DND-41 (cell line): ENCODE results near the gene ACTR3C.

Source experiments
- ATAC-seq: fragments of 200-7000 bp; cut with Tn5 transposase; 3 replicates; pipeline ENCODE4 v1.9.1; 2021; ENCODE audit warnings: low read depth; ENCODE audit not compliant: insufficient read depth
- DNase-seq: peaks from one replicate; pipeline ENCODE4 v3.0.0-alpha.2; 2020
- H2AFZ ChIP-seq: 2 replicates; pipeline ENCODE4 v1.6.0; 2012; ENCODE audit warnings: low read depth, low read length
- H3K27ac ChIP-seq: 2 replicates; pipeline ENCODE4 v1.5.1; 2012; ENCODE audit warnings: low read length, inconsistent platforms
- H3K27me3 ChIP-seq: fragments of 200-600 bp; sonication (generic); 2 replicates; pipeline ENCODE4 v1.6.0; 2012; ENCODE audit warnings: low read length, mild to moderate bottlenecking, inconsistent platforms; ENCODE audit not compliant: insufficient read depth, poor library complexity
- H3K36me3 ChIP-seq: 2 replicates; pipeline ENCODE4 v1.5.1; 2012; ENCODE audit warnings: low read length, inconsistent platforms; ENCODE audit not compliant: insufficient read depth
- H3K4me1 ChIP-seq: 2 replicates; pipeline ENCODE4 v1.5.1; 2012; ENCODE audit warnings: mild to moderate bottlenecking, low read length; ENCODE audit not compliant: insufficient read depth
- H3K4me2 ChIP-seq: 2 replicates; pipeline ENCODE4 v1.6.0; 2012; ENCODE audit warnings: mild to moderate bottlenecking, moderate library complexity, low read length, inconsistent platforms; ENCODE audit not compliant: insufficient read depth
- H3K4me3 ChIP-seq, 2 experiments: fragments of 200-600 bp in 1 of 2; shearing (Covaris generic) in 1 of 2; 2 replicates each; pipeline ENCODE4 v1.5.1; 2012 to 2016; ENCODE audit warnings: inconsistent platforms in 2 of 2, low read length in 2 of 2, mild to moderate bottlenecking in 2 of 2, low read depth in 1 of 2, moderate library complexity in 1 of 2
- H3K79me2 ChIP-seq: 2 replicates; pipeline ENCODE4 v1.6.0; 2012; ENCODE audit warnings: low read length, inconsistent platforms; ENCODE audit not compliant: insufficient read depth
- H3K9ac ChIP-seq: 2 replicates; pipeline ENCODE4 v1.6.0; 2012; ENCODE audit warnings: low read depth, mild to moderate bottlenecking, inconsistent platforms, low read length, moderate library complexity
- H3K9me3 ChIP-seq: 2 replicates; pipeline ENCODE4 v1.5.1; 2012; ENCODE audit warnings: low read length, moderate library complexity, mild to moderate bottlenecking, inconsistent platforms; ENCODE audit not compliant: insufficient read depth, severe bottlenecking
- H4K20me1 ChIP-seq: 2 replicates; pipeline ENCODE4 v1.6.0; 2012; ENCODE audit warnings: low read length; ENCODE audit not compliant: insufficient read depth
- EZH2 ChIP-seq: IDR thresholded peaks from 3 replicates; pipeline ENCODE4 v1.6.1; 2012; ENCODE audit warnings: borderline replicate concordance, low read depth, mild to moderate bottlenecking, moderate library complexity, low read length, inconsistent platforms; ENCODE audit not compliant: severe bottlenecking
- TF ChIP-seq, protein P1 (sequence below): IDR thresholded peaks from 2 replicates; pipeline ENCODE4 v1.5.1; 2012; ENCODE audit warnings: borderline replicate concordance, low read length, moderate library complexity, mild to moderate bottlenecking; ENCODE audit not compliant: poor library complexity, severe bottlenecking; ENCODE audit errors: extremely low read depth

Gene ACTR3C

GRCh38 chr7:150371131-150371995 lies 48.0 kb upstream of the ACTR3C start:
- H3K4me2 ChIP-seq: peak overlapping the region; percentile 83
- H3K27ac ChIP-seq: peak overlapping the region; percentile 97
- H2AFZ ChIP-seq: no peak overlapping the region
- H3K36me3 ChIP-seq: peaks cover 67% of the 10 kb centered on the region
- TF ChIP-seq, protein P1, sequence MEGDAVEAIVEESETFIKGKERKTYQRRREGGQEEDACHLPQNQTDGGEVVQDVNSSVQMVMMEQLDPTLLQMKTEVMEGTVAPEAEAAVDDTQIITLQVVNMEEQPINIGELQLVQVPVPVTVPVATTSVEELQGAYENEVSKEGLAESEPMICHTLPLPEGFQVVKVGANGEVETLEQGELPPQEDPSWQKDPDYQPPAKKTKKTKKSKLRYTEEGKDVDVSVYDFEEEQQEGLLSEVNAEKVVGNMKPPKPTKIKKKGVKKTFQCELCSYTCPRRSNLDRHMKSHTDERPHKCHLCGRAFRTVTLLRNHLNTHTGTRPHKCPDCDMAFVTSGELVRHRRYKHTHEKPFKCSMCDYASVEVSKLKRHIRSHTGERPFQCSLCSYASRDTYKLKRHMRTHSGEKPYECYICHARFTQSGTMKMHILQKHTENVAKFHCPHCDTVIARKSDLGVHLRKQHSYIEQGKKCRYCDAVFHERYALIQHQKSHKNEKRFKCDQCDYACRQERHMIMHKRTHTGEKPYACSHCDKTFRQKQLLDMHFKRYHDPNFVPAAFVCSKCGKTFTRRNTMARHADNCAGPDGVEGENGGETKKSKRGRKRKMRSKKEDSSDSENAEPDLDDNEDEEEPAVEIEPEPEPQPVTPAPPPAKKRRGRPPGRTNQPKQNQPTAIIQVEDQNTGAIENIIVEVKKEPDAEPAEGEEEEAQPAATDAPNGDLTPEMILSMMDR: no peak
- TF ChIP-seq EZH2: no peak
- peaks cover 32% of the 10 kb centered on the region for H4K20me1 ChIP-seq
- H3K27me3 ChIP-seq: no peaks in the 10 kb centered on the region
- H3K4me3 ChIP-seq: peak overlapping the region; percentile 61 to 66
- ATAC-seq (peak; percentile 1; the same call in 1 of the 3 replicates), DNase-seq (peak; percentile 53)
- H3K9ac ChIP-seq: peak overlapping the region; percentile 95
- peaks cover 65% of the 10 kb centered on the region for H3K4me1 ChIP-seq
- H3K9me3 ChIP-seq: no peaks in the 10 kb centered on the region
- H3K79me2 ChIP-seq: peaks cover 95% of the 10 kb centered on the region

DNA sequence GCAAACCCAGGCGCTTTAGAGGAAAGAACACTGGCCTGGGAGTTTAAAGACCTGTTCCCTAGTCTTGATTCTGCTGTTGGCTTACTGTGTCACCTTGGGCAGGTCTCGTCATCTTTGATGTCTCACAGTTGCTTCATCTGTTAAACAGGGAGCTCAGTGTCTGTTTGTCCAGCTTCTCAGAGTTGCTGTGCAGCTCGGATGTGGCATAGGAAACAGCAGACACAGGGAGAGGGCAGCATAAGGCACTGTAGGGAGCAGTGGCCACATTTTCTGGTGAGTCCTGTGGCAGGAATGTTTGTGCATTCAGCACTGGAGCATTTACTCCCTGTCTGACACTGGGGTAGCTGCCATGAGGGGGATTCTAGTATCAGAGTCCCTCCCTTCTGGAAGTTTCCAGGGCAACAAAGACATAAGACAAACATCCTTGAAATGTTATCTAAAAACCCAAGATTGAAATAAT lies 47.3 kb upstream of the ACTR3C start:
- Histone ChIP-seq H3K4me1 (peaks cover 65% of the 10 kb centered on the region), H3K9me3 (no peaks in the 10 kb centered on the region), H3K27me3 (no peaks in the 10 kb centered on the region), H3K4me2 (peak overlapping the region; percentile 83), H2AFZ (no peak overlapping the region), H3K27ac (peak overlapping the region; percentile 97), H3K79me2 (peaks cover 95% of the 10 kb centered on the region), H4K20me1 (peaks cover 30% of the 10 kb centered on the region), H3K9ac (peak overlapping the region; percentile 95), H3K4me3 (peak overlapping the region; percentile 61 to 66), H3K36me3 (peaks cover 64% of the 10 kb centered on the region)
- peak; percentile 5; the same call in 2 of the 3 replicates for ATAC-seq
- peak; percentile 64 for DNase-seq
- TF ChIP-seq EZH2: no peak
- TF ChIP-seq, protein P1: no peak

GRCh38 chr7:150369748-150370501 lies 46.6 kb upstream of the ACTR3C start:
- Histone ChIP-seq H3K4me1 (peaks cover 66% of the 10 kb centered on the region), H3K79me2 (peaks cover 95% of the 10 kb centered on the region), H3K27ac (peak overlapping the region; percentile 97)

More at GRCh38 chr7:150369748-150370501, 46.6 kb upstream of the ACTR3C start:
- H4K20me1 ChIP-seq: peaks cover 30% of the 10 kb centered on the region
- H3K9me3 ChIP-seq: no peaks in the 10 kb centered on the region
- no peak overlapping the region for H2AFZ ChIP-seq
- H3K9ac ChIP-seq: peak overlapping the region; percentile 95
- H3K27me3 ChIP-seq: no peaks in the 10 kb centered on the region
- peak overlapping the region; percentile 83 for H3K4me2 ChIP-seq
- TF ChIP-seq, protein P1: peak; percentile 7
- TF ChIP-seq EZH2: no peak
- peaks cover 61% of the 10 kb centered on the region for H3K36me3 ChIP-seq
- DNase-seq (peak; percentile 46), ATAC-seq (no peak)
- peak overlapping the region; percentile 61 to 66 for H3K4me3 ChIP-seq
